Trophoblast cell (in vitro differentiated cells and primary cell): ENCODE measurements around the gene STXBP2.

Experiments used
- DNase-seq, 2 donors: peaks; one replicate each; pipeline ENCODE4 v3.0.0-alpha.2; 2016
- H2AFZ ChIP-seq: 2 replicates; pipeline ENCODE4 v1.6.1; 2013; ENCODE audit warnings: low read length, moderate library complexity, mild to moderate bottlenecking; ENCODE audit not compliant: insufficient read depth, poor library complexity
- H2AK5ac ChIP-seq: 2 replicates; pipeline ENCODE4 v1.6.1; 2013; ENCODE audit warnings: mild to moderate bottlenecking, low read length
- H2BK120ac ChIP-seq: 2 replicates; pipeline ENCODE4 v1.6.1; 2013; ENCODE audit warnings: low read length, mild to moderate bottlenecking, moderate library complexity; ENCODE audit not compliant: insufficient read depth, poor library complexity
- H2BK12ac ChIP-seq: 2 replicates; pipeline ENCODE4 v1.6.1; 2013; ENCODE audit warnings: mild to moderate bottlenecking, low read length, moderate library complexity
- H2BK5ac ChIP-seq: 2 replicates; pipeline ENCODE4 v1.6.1; 2013; ENCODE audit warnings: low read length, low read depth, moderate library complexity, mild to moderate bottlenecking; ENCODE audit not compliant: poor library complexity
- H3K14ac ChIP-seq: 2 replicates; pipeline ENCODE4 v1.6.1; 2013; ENCODE audit warnings: mild to moderate bottlenecking, low read length
- H3K18ac ChIP-seq: 2 replicates; pipeline ENCODE4 v1.6.1; 2013; ENCODE audit warnings: mild to moderate bottlenecking, low read length
- H3K23ac ChIP-seq: 2 replicates; pipeline ENCODE4 v1.6.1; 2013; ENCODE audit warnings: low read length
- H3K27ac ChIP-seq: 2 replicates; pipeline ENCODE4 v1.5.1; 2013; ENCODE audit warnings: low read depth, mild to moderate bottlenecking, inconsistent platforms, low read length, moderate library complexity
- H3K27me3 ChIP-seq: 2 replicates; pipeline ENCODE4 v1.6.1; 2013; ENCODE audit warnings: inconsistent platforms, mild to moderate bottlenecking, low read length, moderate library complexity; ENCODE audit not compliant: insufficient read depth
- H3K36me3 ChIP-seq, 2 experiments: 1 replicate in 1 of 2; 2 replicates in 1 of 2; pipeline ENCODE4 v1.6.1; 2013; ENCODE audit warnings: low read length in 2 of 2, mild to moderate bottlenecking in 2 of 2, moderate library complexity in 1 of 2; ENCODE audit not compliant: insufficient read depth in 2 of 2, control insufficient read depth in 1 of 2
- H3K4ac ChIP-seq: 2 replicates; pipeline ENCODE4 v1.6.1; 2013; ENCODE audit warnings: low read depth, mild to moderate bottlenecking, low read length, moderate library complexity
- H3K4me1 ChIP-seq, 2 experiments: 1 replicate in 1 of 2; 2 replicates in 1 of 2; pipeline ENCODE4 v1.6.1; 2013; ENCODE audit warnings: low read length in 2 of 2, mild to moderate bottlenecking in 2 of 2, moderate library complexity in 1 of 2; ENCODE audit not compliant: insufficient read depth in 2 of 2, control insufficient read depth in 1 of 2
- H3K4me2 ChIP-seq: 2 replicates; pipeline ENCODE4 v1.6.1; 2013; ENCODE audit warnings: inconsistent platforms, mild to moderate bottlenecking, low read length, moderate library complexity
- H3K4me3 ChIP-seq: 2 replicates; pipeline ENCODE4 v1.5.1; 2013; ENCODE audit warnings: mild to moderate bottlenecking, low read depth, low read length, inconsistent platforms
- H3K79me1 ChIP-seq: one replicate; pipeline ENCODE4 v1.6.1; 2013; ENCODE audit warnings: low read length
- H3K79me2 ChIP-seq: 2 replicates; pipeline ENCODE4 v1.6.1; 2013; ENCODE audit warnings: low read length, mild to moderate bottlenecking; ENCODE audit not compliant: control insufficient read depth, insufficient read depth, poor library complexity
- H3K9ac ChIP-seq: 2 replicates; pipeline ENCODE4 v1.6.1; 2013; ENCODE audit warnings: mild to moderate bottlenecking, low read length
- H3K9me3 ChIP-seq: 2 replicates; pipeline ENCODE4 v1.6.1; 2013; ENCODE audit warnings: low read depth, mild to moderate bottlenecking, control low read depth, inconsistent platforms, low read length; ENCODE audit not compliant: insufficient read depth
- H4K12ac ChIP-seq: 2 replicates; pipeline ENCODE4 v1.6.1; 2013; ENCODE audit warnings: low read depth, mild to moderate bottlenecking, low read length, moderate library complexity
- H4K8ac ChIP-seq: 2 replicates; pipeline ENCODE4 v1.6.1; 2013; ENCODE audit warnings: low read depth, mild to moderate bottlenecking, low read length, moderate library complexity
- H4K91ac ChIP-seq: one replicate; pipeline ENCODE4 v1.6.1; 2013; ENCODE audit warnings: low read depth, mild to moderate bottlenecking, low read length, moderate library complexity
- WGBS: extraction: QIAGEN DNeasy Blood & Tissue Kit; methylation state at CpG from one replicate; pipeline ENCODE4 v1.1.7; 2013; ENCODE audit warnings: missing lambda C conversion rate; ENCODE audit not compliant: insufficient read length, insufficient coverage; ENCODE audit errors: extremely low coverage; 5-methylcytosine and 5-hydroxymethylcytosine counted together

The STXBP2 gene

GRCh38 chr19:7606289-7606688 lies 30.6 kb upstream of the STXBP2 start:
- WGBS = no CpG with 5 or more reads among the region's 17 CpGs
- no peak overlapping the region for H2BK120ac ChIP-seq
- no peak overlapping the region for H2AK5ac ChIP-seq
- no peak overlapping the region for H4K12ac ChIP-seq
- no peak overlapping the region for H4K8ac ChIP-seq
- no peak overlapping the region for H3K4ac ChIP-seq
- no peak overlapping the region for H3K27ac ChIP-seq
- peaks cover 0 to 2% of the 10 kb centered on the region in 2 experiments for H3K4me1 ChIP-seq
- no peak overlapping the region for H3K23ac ChIP-seq
- H2BK12ac ChIP-seq = no peak overlapping the region
- no peak overlapping the region for H3K14ac ChIP-seq
- peaks cover 23 to 27% of the 10 kb centered on the region in 2 experiments for H3K36me3 ChIP-seq
- no peaks in the 10 kb centered on the region for H3K79me2 ChIP-seq
- H3K9ac ChIP-seq = no peak overlapping the region
- no peak overlapping the region for H3K4me3 ChIP-seq
- no peaks in the 10 kb centered on the region for H3K79me1 ChIP-seq
- no peaks in the 10 kb centered on the region for H3K27me3 ChIP-seq
- H4K91ac ChIP-seq = no peak overlapping the region
- no peak overlapping the region for H3K18ac ChIP-seq
- H2AFZ ChIP-seq = no peak overlapping the region
- DNase-seq = no peak
- no peak overlapping the region for H2BK5ac ChIP-seq
- H3K9me3 ChIP-seq = peaks cover 1% of the 10 kb centered on the region
- no peak overlapping the region for H3K4me2 ChIP-seq

- Histone ChIP-seq H3K9me3 (peaks cover 1% of the 10 kb centered on the region), H2BK12ac (no peak overlapping the region), H3K79me1 (no peaks in the 10 kb centered on the region), H2AFZ (no peak overlapping the region), H3K18ac (no peak overlapping the region), H3K36me3 (peaks cover 31 to 35% of the 10 kb centered on the region in 2 experiments), H3K4me3 (no peak overlapping the region), H4K12ac (no peak overlapping the region), H3K4me2 (no peak overlapping the region), H3K27ac (no peak overlapping the region), H2AK5ac (no peak overlapping the region), H4K91ac (no peak overlapping the region), H3K27me3 (no peaks in the 10 kb centered on the region), H3K4me1 (peaks cover 0 to 2% of the 10 kb centered on the region in 2 experiments), H4K8ac (no peak overlapping the region), H2BK120ac (no peak overlapping the region), H3K79me2 (no peaks in the 10 kb centered on the region), H3K23ac (no peak overlapping the region), H3K14ac (no peak overlapping the region), H2BK5ac (no peak overlapping the region), H3K9ac (no peak overlapping the region), H3K4ac (no peak overlapping the region)
- WGBS = no CpG with 5 or more reads among the region's 10 CpGs
- DNase-seq = no peak
Measured at GRCh38 chr19:7607212-7607873, 29.6 kb upstream of the STXBP2 start.

- no peak overlapping the region for H4K12ac ChIP-seq
- H3K9me3 ChIP-seq = peaks cover 1% of the 10 kb centered on the region
- peaks cover 36 to 40% of the 10 kb centered on the region in 2 experiments for H3K36me3 ChIP-seq
- H3K27ac ChIP-seq = no peak overlapping the region
- no peak overlapping the region for H3K9ac ChIP-seq
- H2BK120ac ChIP-seq = no peak overlapping the region
- no peak overlapping the region for H3K23ac ChIP-seq
- no peak overlapping the region for H4K91ac ChIP-seq
- H3K14ac ChIP-seq = no peak overlapping the region
- no peak overlapping the region for H3K4ac ChIP-seq
- no peak overlapping the region for H2BK12ac ChIP-seq
- H2AFZ ChIP-seq = no peak overlapping the region
- no peak overlapping the region for H3K4me2 ChIP-seq
- no peak overlapping the region for H3K18ac ChIP-seq
- no peaks in the 10 kb centered on the region for H3K4me1 ChIP-seq
- H2BK5ac ChIP-seq = no peak overlapping the region
- no peaks in the 10 kb centered on the region for H3K79me2 ChIP-seq
- H2AK5ac ChIP-seq = no peak overlapping the region
- H3K79me1 ChIP-seq = no peaks in the 10 kb centered on the region
- no peak for DNase-seq
- no peaks in the 10 kb centered on the region for H3K27me3 ChIP-seq
- no peak overlapping the region for H3K4me3 ChIP-seq
- no CpG with 5 or more reads among the region's 25 CpGs for WGBS
- no peak overlapping the region for H4K8ac ChIP-seq
Measured at GRCh38 chr19:7607874-7608560, 28.9 kb upstream of the STXBP2 start.

- no peak overlapping the region for H4K12ac ChIP-seq
- no peak overlapping the region for H2BK5ac ChIP-seq
- peaks cover 47% of the 10 kb centered on the region in 2 experiments for H3K36me3 ChIP-seq
- DNase-seq = no peak
- no peak overlapping the region for H3K23ac ChIP-seq
- no peaks in the 10 kb centered on the region for H3K79me2 ChIP-seq
- H4K91ac ChIP-seq = no peak overlapping the region
- no peak overlapping the region for H2BK120ac ChIP-seq
- no peaks in the 10 kb centered on the region for H3K4me1 ChIP-seq
- no peak overlapping the region for H3K27ac ChIP-seq
- no peaks in the 10 kb centered on the region for H3K27me3 ChIP-seq
- H2AK5ac ChIP-seq = no peak overlapping the region
- no CpG with 5 or more reads among the region's 31 CpGs for WGBS
- H3K14ac ChIP-seq = no peak overlapping the region
- H3K79me1 ChIP-seq = no peaks in the 10 kb centered on the region
- peaks cover 1% of the 10 kb centered on the region for H3K9me3 ChIP-seq
- no peak overlapping the region for H2AFZ ChIP-seq
- no peak overlapping the region for H3K4ac ChIP-seq
- H3K18ac ChIP-seq = no peak overlapping the region
- H4K8ac ChIP-seq = no peak overlapping the region
- no peak overlapping the region for H3K4me3 ChIP-seq
- no peak overlapping the region for H2BK12ac ChIP-seq
- no peak overlapping the region for H3K9ac ChIP-seq
- no peak overlapping the region for H3K4me2 ChIP-seq
Measured at GRCh38 chr19:7610491-7611240, 26.2 kb upstream of the STXBP2 start.
